Stimulated activated CD8-positive, alpha-beta memory T cell treated with anti-CD3 and anti-CD28 coated beads, Interleukin-15, amount 100 ng/mL, for 48 hours (primary cell): ENCODE data around the gene HOXA10.

Experiments
- DNase-seq, 2 donors: peaks; one replicate each; pipeline ENCODE4 v3.0.0-alpha.2; 2020; ENCODE audit warnings: low read depth in 2 of 2

The HOXA10 gene

GRCh38 chr7:27130540-27131389 lies 43.4 kb downstream of the HOXA10 start, which contains the start of gene HOXA4:
Gene HOXA4, minus strand, starts transcription at chr7:27130757. Its CDS starts 24 bp downstream, at chr7:27130733.
- peak; percentile 30 to 47 for DNase-seq

- DNase-seq, result no peak
These were observed 44.2 kb downstream of the HOXA10 start for GRCh38 chr7:27129729-27130539.

- DNase-seq, result no peak
These were observed 45.1 kb downstream of the HOXA10 start for GRCh38 chr7:27128776-27129728.

GRCh38 chr7:27128034-27128433 lies 46.1 kb downstream of the HOXA10 start:
- DNase-seq, result no peak

GRCh38 chr7:27126596-27127327 lies 47.4 kb downstream of the HOXA10 start:
- no peak for DNase-seq

- DNase-seq, result no peak
These were observed 48.1 kb downstream of the HOXA10 start for GRCh38 chr7:27125986-27126394.

- DNase-seq, result no peak
These were observed 49.0 kb downstream of the HOXA10 start for GRCh38 chr7:27124902-27125689.

- no peak for DNase-seq
These were observed 49.8 kb downstream of the HOXA10 start for GRCh38 chr7:27124096-27124901.

- DNase-seq, result no peak
These were observed 50.6 kb downstream of the HOXA10 start for GRCh38 chr7:27123477-27124053.

- DNase-seq, result no peak
These were observed 51.1 kb downstream of the HOXA10 start for GRCh38 chr7:27123007-27123476.

- DNase-seq, result no peak
These were observed 51.8 kb downstream of the HOXA10 start for GRCh38 chr7:27122077-27122910.

- DNase-seq, result no peak
These were observed 52.4 kb downstream of the HOXA10 start for GRCh38 chr7:27121684-27122076.
